ENCODE measurements around the gene ZNF236. TPM values are rescaled to one million over a fixed set of nuclear protein-coding genes. Genes with fewer than 3 reads are reported as not detected.

ZNF236 gene
- polyA plus RNA-seq, 6 donors from 2014 or later, result 6.1 to 14.8 (median 7.7) TPM

GRCh38 chr18:76970770-76971559 is 148.6 kb downstream of the ZNF236 start:
- H3K27me3 Mint-ChIP-seq, result no peaks in the 10 kb centered on the region
- peak; percentile 21 to 37 for ATAC-seq (ENCODE audit: low read depth in 2 of 2)
- H3K4me3 Mint-ChIP-seq, result peak overlapping the region in 1 of 8 donors; percentile 7
- DNase-seq, result no peak
- H3K9me3 Mint-ChIP-seq, result no peaks in the 10 kb centered on the region
- peak overlapping the region in 3 of 6 donors; percentile 33 to 65 (median 53) for H3K27ac Mint-ChIP-seq
- H3K4me1 Mint-ChIP-seq, result peaks cover 9 to 13% (median 10%) of the 10 kb centered on the region in 3 donors
- no peaks in the 10 kb centered on the region for H3K36me3 Mint-ChIP-seq

GRCh38 chr18:76972241-76972640 is 149.9 kb downstream of the ZNF236 start:
- Mint-ChIP-seq H3K4me1 (peaks cover 14 to 17% (median 16%) of the 10 kb centered on the region in 3 donors), H3K4me3 (no peak overlapping the region), H3K9me3 (no peaks in the 10 kb centered on the region), H3K27me3 (no peaks in the 10 kb centered on the region), H3K36me3 (no peaks in the 10 kb centered on the region), H3K27ac (peak overlapping the region in 1 of 6 donors; percentile 14)
- DNase-seq (no peak), ATAC-seq (ENCODE audit: low read depth in 2 of 2) (no peak)

GRCh38 chr18:76972846-76973519 is 150.6 kb downstream of the ZNF236 start:
- no peaks in the 10 kb centered on the region for H3K27me3 Mint-ChIP-seq
- H3K4me1 Mint-ChIP-seq, result peaks cover 17 to 24% (median 19%) of the 10 kb centered on the region in 3 donors
- no peaks in the 10 kb centered on the region for H3K9me3 Mint-ChIP-seq
- no peak overlapping the region for H3K4me3 Mint-ChIP-seq
- no peak for ATAC-seq (ENCODE audit: low read depth in 2 of 2)
- peak overlapping the region in 2 of 6 donors; percentile 31 to 44 for H3K27ac Mint-ChIP-seq
- DNase-seq, result no peak
- H3K36me3 Mint-ChIP-seq, result no peaks in the 10 kb centered on the region

GRCh38 chr18:76973520-76974266 is 151.3 kb downstream of the ZNF236 start:
- peak overlapping the region in 1 of 6 donors; percentile 38 for H3K27ac Mint-ChIP-seq

GRCh38 chr18:76974386-76974785 is 152.0 kb downstream of the ZNF236 start:
- peaks cover 0 to 2% (median 0%) of the 10 kb centered on the region in 7 donors for H3K9me3 Mint-ChIP-seq
- ATAC-seq (ENCODE audit: low read depth in 2 of 2) (no peak), DNase-seq (no peak)
- H3K4me1 Mint-ChIP-seq, result peaks cover 28 to 38% (median 30%) of the 10 kb centered on the region in 3 donors
- H3K36me3 Mint-ChIP-seq, result peaks cover 5 to 9% of the 10 kb centered on the region in 2 donors
- H3K27me3 Mint-ChIP-seq, result no peaks in the 10 kb centered on the region
- peak overlapping the region in 2 of 6 donors; percentile 8 to 65 for H3K27ac Mint-ChIP-seq
- no peak overlapping the region for H3K4me3 Mint-ChIP-seq

More at GRCh38 chr18:76973520-76974266, 151.3 kb downstream of the ZNF236 start:
- H3K4me1 Mint-ChIP-seq, result peaks cover 21 to 31% (median 23%) of the 10 kb centered on the region in 3 donors
- DNase-seq, result no peak
- no peak for ATAC-seq (ENCODE audit: low read depth in 2 of 2)
- H3K36me3 Mint-ChIP-seq, result peaks cover under 1 to 2% of the 10 kb centered on the region in 2 donors
- no peaks in the 10 kb centered on the region for H3K27me3 Mint-ChIP-seq
- H3K4me3 Mint-ChIP-seq, result no peak overlapping the region
- no peaks in the 10 kb centered on the region for H3K9me3 Mint-ChIP-seq

- Mint-ChIP-seq H3K36me3 (peaks cover 5 to 9% of the 10 kb centered on the region in 2 donors), H3K27me3 (no peaks in the 10 kb centered on the region), H3K4me1 (peaks cover 37 to 48% (median 38%) of the 10 kb centered on the region in 3 donors), H3K9me3 (peaks cover 0 to 2% (median 0%) of the 10 kb centered on the region in 7 donors), H3K27ac (peak overlapping the region in 2 of 6 donors; percentile 4 to 45), H3K4me3 (no peak overlapping the region)
- ATAC-seq (ENCODE audit: low read depth in 2 of 2) (no peak), DNase-seq (no peak)
These were observed 153.3 kb downstream of the ZNF236 start for GRCh38 chr18:76975577-76976110.

- no peak for ATAC-seq (ENCODE audit: low read depth in 2 of 2)
- H3K4me3 Mint-ChIP-seq, result peak overlapping the region in 3 of 8 donors; percentile 8 to 57 (median 29)
These were observed 154.8 kb downstream of the ZNF236 start for GRCh38 chr18:76977108-76977621.

GRCh38 chr18:76977684-76978232 is 155.4 kb downstream of the ZNF236 start:
- Mint-ChIP-seq H3K36me3 (peaks cover 5 to 9% of the 10 kb centered on the region in 2 donors), H3K4me1 (peaks cover 44 to 59% (median 45%) of the 10 kb centered on the region in 3 donors), H3K9me3 (peaks cover 0 to 2% (median 0%) of the 10 kb centered on the region in 7 donors), H3K27ac (peak overlapping the region in 4 of 6 donors; percentile 22 to 99 (median 91)), H3K27me3 (no peaks in the 10 kb centered on the region), H3K4me3 (peak overlapping the region in 4 of 8 donors; percentile 4 to 79 (median 32))
- DNase-seq (no peak), ATAC-seq (ENCODE audit: low read depth in 2 of 2) (no peak)

More at GRCh38 chr18:76977108-76977621, 154.8 kb downstream of the ZNF236 start:
- no peak for DNase-seq
- H3K27ac Mint-ChIP-seq, result peak overlapping the region in 3 of 6 donors; percentile 15 to 99 (median 56)
- no peaks in the 10 kb centered on the region for H3K27me3 Mint-ChIP-seq
- H3K4me1 Mint-ChIP-seq, result peaks cover 40 to 53% (median 43%) of the 10 kb centered on the region in 3 donors
- H3K36me3 Mint-ChIP-seq, result peaks cover 5 to 9% of the 10 kb centered on the region in 2 donors
- peaks cover 0 to 2% (median 0%) of the 10 kb centered on the region in 7 donors for H3K9me3 Mint-ChIP-seq

GRCh38 chr18:76978616-76979015 is 156.3 kb downstream of the ZNF236 start:
- Mint-ChIP-seq H3K4me3 (peak overlapping the region; percentile 19 to 86 (median 73)), H3K9me3 (peaks cover 0 to 2% (median 0%) of the 10 kb centered on the region in 7 donors), H3K27ac (peak overlapping the region; percentile 90 to 99 (median 93)), H3K27me3 (no peaks in the 10 kb centered on the region), H3K4me1 (peaks cover 51 to 68% (median 52%) of the 10 kb centered on the region in 3 donors), H3K36me3 (peaks cover 5 to 9% of the 10 kb centered on the region in 2 donors)
- DNase-seq, result peak; percentile 35
- ATAC-seq (ENCODE audit: low read depth in 2 of 2), result peak; percentile 20 to 41

- ATAC-seq (ENCODE audit: low read depth in 2 of 2) (no peak), DNase-seq (no peak)
- Mint-ChIP-seq H3K9me3 (peaks cover 0 to 2% (median 0%) of the 10 kb centered on the region in 7 donors), H3K27ac (peak overlapping the region; percentile 88 to 99 (median 93)), H3K4me3 (peak overlapping the region; percentile 19 to 86 (median 73)), H3K4me1 (peaks cover 52 to 68% (median 52%) of the 10 kb centered on the region in 3 donors), H3K27me3 (no peaks in the 10 kb centered on the region), H3K36me3 (peaks cover 5 to 9% of the 10 kb centered on the region in 2 donors)
These were observed 156.9 kb downstream of the ZNF236 start for GRCh38 chr18:76979111-76979751.

- H3K9me3 Mint-ChIP-seq, result peaks cover 0 to 2% (median 0%) of the 10 kb centered on the region in 7 donors
These were observed 157.5 kb downstream of the ZNF236 start for GRCh38 chr18:76979906-76980305.

More at GRCh38 chr18:76979906-76980305, 157.5 kb downstream of the ZNF236 start:
- DNase-seq, result no peak
- peaks cover 52 to 68% (median 52%) of the 10 kb centered on the region in 3 donors for H3K4me1 Mint-ChIP-seq
- H3K27ac Mint-ChIP-seq, result peak overlapping the region; percentile 49 to 99 (median 92)
- H3K27me3 Mint-ChIP-seq, result no peaks in the 10 kb centered on the region
- H3K4me3 Mint-ChIP-seq, result peak overlapping the region in 5 of 8 donors; percentile 10 to 62 (median 55)
- no peak for ATAC-seq (ENCODE audit: low read depth in 2 of 2)
- peaks cover 5 to 9% of the 10 kb centered on the region in 2 donors for H3K36me3 Mint-ChIP-seq

All from naive B cell (primary cell).